Activated CD4-positive, alpha-beta memory T cell treated with anti-CD3 and anti-CD28 coated beads for 36 hours (primary cell): ENCODE data around the gene ASB1. TPM values are rescaled to one million over a fixed set of nuclear protein-coding genes. Genes with fewer than 3 reads are reported as not detected.

Experiments
- CTCF ChIA-PET: fragments of 350-600 bp; sonication (Branson Sonifier 250); formaldehyde crosslinking; loops from one replicate; lab custom pipeline; 2021; ENCODE audit warnings: antibody characterized with exemption, inconsistent platforms; lab: Charles Lee
- POLR2A ChIA-PET: fragments of 350-600 bp; sonication (Branson Sonifier 250); formaldehyde crosslinking; loops from one replicate; lab custom pipeline; 2021; ENCODE audit warnings: antibody characterized with exemption; lab: Charles Lee
- DNase-seq: peaks from one replicate; pipeline ENCODE4 v3.0.0-alpha.2; 2020
- H3K27ac Mint-ChIP-seq: one replicate; pipeline ENCODE4 v1.8.0; 2021; ENCODE audit warnings: mixed read lengths
- H3K27me3 Mint-ChIP-seq: one replicate; pipeline ENCODE4 v1.8.0; 2021; ENCODE audit warnings: mixed read lengths
- H3K36me3 Mint-ChIP-seq: one replicate; pipeline ENCODE4 v1.8.0; 2021; ENCODE audit warnings: mixed read lengths
- H3K4me1 Mint-ChIP-seq: one replicate; pipeline ENCODE4 v1.8.0; 2021; ENCODE audit warnings: low read depth, mixed read lengths
- H3K4me3 Mint-ChIP-seq: one replicate; pipeline ENCODE4 v1.8.0; 2021; ENCODE audit warnings: mild to moderate bottlenecking, mixed read lengths
- H3K9me3 Mint-ChIP-seq: one replicate; pipeline ENCODE4 v1.8.0; 2021; ENCODE audit warnings: mixed read lengths
- intact Hi-C: fragments of 100-400 bp; cut with micrococcal nuclease; formaldehyde crosslinking; loops from one replicate; pipeline ENCODE4 v1.15.1; 2023
- total RNA-seq, 2 experiments: library from RNA; stranded (reverse); gene quantifications; one replicate each; pipeline ENCODE4 v1.2.3, GENCODE V29; 2021

Gene ASB1
- total RNA-seq, 2 experiments from 2014 or later: 34.6 to 38.8 TPM

GRCh38 chr2:238466243-238466756, 39.6 kb downstream of the ASB1 start:
- Mint-ChIP-seq H3K36me3 (peaks cover 8% of the 10 kb centered on the region), H3K4me3 (no peak overlapping the region), H3K9me3 (peaks cover 13% of the 10 kb centered on the region), H3K4me1 (no peaks in the 10 kb centered on the region), H3K27ac (no peak overlapping the region), H3K27me3 (no peaks in the 10 kb centered on the region)
- ChIA-PET POLR2A (no interaction called here), CTCF (interaction anchor here (0.8 to 2.7 kb wide), 2 partner anchors 95 to 97 kb away, joined by 4 to 17 read pairs; no protein-coding TSS in a partner anchor)
- no peak for DNase-seq
- intact Hi-C loops: no loop called here

- no peak for DNase-seq
- no peaks in the 10 kb centered on the region for H3K4me1 Mint-ChIP-seq
- H3K4me3 Mint-ChIP-seq: no peak overlapping the region
- ChIA-PET POLR2A (no interaction called here), CTCF (interaction anchor here (0.8 to 2.7 kb wide), 2 partner anchors 96 to 98 kb away, joined by 4 to 17 read pairs; no protein-coding TSS in a partner anchor)
- H3K36me3 Mint-ChIP-seq: peaks cover 8% of the 10 kb centered on the region
- peaks cover 16% of the 10 kb centered on the region for H3K9me3 Mint-ChIP-seq
- no peak overlapping the region for H3K27ac Mint-ChIP-seq
- H3K27me3 Mint-ChIP-seq: no peaks in the 10 kb centered on the region
- intact Hi-C loops: no loop called here
These were observed 40.3 kb downstream of the ASB1 start for GRCh38 chr2:238467062-238467461.

- Mint-ChIP-seq H3K27me3 (no peaks in the 10 kb centered on the region), H3K9me3 (peaks cover 23% of the 10 kb centered on the region), H3K27ac (no peak overlapping the region), H3K36me3 (peaks cover 14% of the 10 kb centered on the region), H3K4me1 (no peaks in the 10 kb centered on the region), H3K4me3 (no peak overlapping the region)
- intact Hi-C loops: no loop called here
- CTCF ChIA-PET: interaction anchor here (2.7 kb wide), 1 partner anchor 97 kb away, joined by 17 read pairs; no protein-coding TSS in a partner anchor
- POLR2A ChIA-PET: no interaction called here
- no peak for DNase-seq
These were observed 41.1 kb downstream of the ASB1 start for GRCh38 chr2:238467792-238468191.

GRCh38 chr2:238469155-238469554, 42.4 kb downstream of the ASB1 start:
- H3K9me3 Mint-ChIP-seq: peaks cover 36% of the 10 kb centered on the region

GRCh38 chr2:238473014-238473413, 46.3 kb downstream of the ASB1 start:
- CTCF ChIA-PET: no interaction called here
- Mint-ChIP-seq H3K36me3 (peaks cover 20% of the 10 kb centered on the region), H3K27ac (no peak overlapping the region), H3K4me3 (no peak overlapping the region), H3K9me3 (peaks cover 39% of the 10 kb centered on the region), H3K27me3 (no peaks in the 10 kb centered on the region), H3K4me1 (no peaks in the 10 kb centered on the region)
- POLR2A ChIA-PET: no interaction called here
- intact Hi-C loops: no loop called here
- DNase-seq: no peak

More at GRCh38 chr2:238469155-238469554, 42.4 kb downstream of the ASB1 start:
- CTCF ChIA-PET: no interaction called here
- no peak overlapping the region for H3K27ac Mint-ChIP-seq
- no peaks in the 10 kb centered on the region for H3K27me3 Mint-ChIP-seq
- no peak overlapping the region for H3K4me3 Mint-ChIP-seq
- peaks cover 20% of the 10 kb centered on the region for H3K36me3 Mint-ChIP-seq
- no peaks in the 10 kb centered on the region for H3K4me1 Mint-ChIP-seq
- DNase-seq: no peak
- POLR2A ChIA-PET: no interaction called here
- intact Hi-C loops: no loop called here

GRCh38 chr2:238473523-238473922, 46.8 kb downstream of the ASB1 start:
- H3K27me3 Mint-ChIP-seq: no peaks in the 10 kb centered on the region
- ChIA-PET CTCF (interaction anchor here (1.0 kb wide), 1 partner anchor 103 kb away, joined by 4 read pairs; no protein-coding TSS in a partner anchor), POLR2A (interaction anchor here (0.8 kb wide), 1 partner anchor 25 kb away, joined by 4 read pairs; no protein-coding TSS in a partner anchor)
- no peak for DNase-seq
- no peak overlapping the region for H3K27ac Mint-ChIP-seq
- peaks cover 22% of the 10 kb centered on the region for H3K36me3 Mint-ChIP-seq
- intact Hi-C loops: no loop called here
- H3K4me3 Mint-ChIP-seq: no peak overlapping the region
- H3K9me3 Mint-ChIP-seq: peaks cover 44% of the 10 kb centered on the region
- no peaks in the 10 kb centered on the region for H3K4me1 Mint-ChIP-seq

GRCh38 chr2:238475034-238475433, 48.3 kb downstream of the ASB1 start:
- POLR2A ChIA-PET: no interaction called here
- no peak overlapping the region for H3K4me3 Mint-ChIP-seq
- H3K36me3 Mint-ChIP-seq: peaks cover 18% of the 10 kb centered on the region
- H3K27ac Mint-ChIP-seq: no peak overlapping the region
- no peak for DNase-seq
- intact Hi-C loops: no loop called here
- CTCF ChIA-PET: no interaction called here
- H3K4me1 Mint-ChIP-seq: no peaks in the 10 kb centered on the region
- peaks cover 42% of the 10 kb centered on the region for H3K9me3 Mint-ChIP-seq
- no peaks in the 10 kb centered on the region for H3K27me3 Mint-ChIP-seq

- intact Hi-C loops: no loop called here
- Mint-ChIP-seq H3K4me1 (no peaks in the 10 kb centered on the region), H3K36me3 (peaks cover 19% of the 10 kb centered on the region), H3K9me3 (peaks cover 44% of the 10 kb centered on the region), H3K27ac (no peak overlapping the region), H3K4me3 (no peak overlapping the region), H3K27me3 (no peaks in the 10 kb centered on the region)
- ChIA-PET CTCF (interaction anchor here (0.6 kb wide), 1 partner anchor 177 kb away, joined by 3 read pairs; no protein-coding TSS in a partner anchor), POLR2A (no interaction called here)
- DNase-seq: no peak
These were observed 48.8 kb downstream of the ASB1 start for GRCh38 chr2:238475566-238475965.

- intact Hi-C loops: no loop called here
- H3K4me3 Mint-ChIP-seq: no peak overlapping the region
- peaks cover 48% of the 10 kb centered on the region for H3K9me3 Mint-ChIP-seq
- no peaks in the 10 kb centered on the region for H3K27me3 Mint-ChIP-seq
- no peaks in the 10 kb centered on the region for H3K4me1 Mint-ChIP-seq
- DNase-seq: no peak
- H3K36me3 Mint-ChIP-seq: peaks cover 19% of the 10 kb centered on the region
- ChIA-PET CTCF (no interaction called here), POLR2A (no interaction called here)
- H3K27ac Mint-ChIP-seq: no peak overlapping the region
These were observed 49.5 kb downstream of the ASB1 start for GRCh38 chr2:238476258-238476657.

GRCh38 chr2:238478216-238478615, 51.5 kb downstream of the ASB1 start:
- no peaks in the 10 kb centered on the region for H3K27me3 Mint-ChIP-seq
- no peak overlapping the region for H3K27ac Mint-ChIP-seq
- intact Hi-C loops: no loop called here
- H3K9me3 Mint-ChIP-seq: peaks cover 37% of the 10 kb centered on the region
- peaks cover 11% of the 10 kb centered on the region for H3K36me3 Mint-ChIP-seq
- ChIA-PET POLR2A (no interaction called here), CTCF (interaction anchor here (1.2 to 1.3 kb wide), 2 partner anchors 35 to 234 kb away, joined by 3 read pairs; no protein-coding TSS in a partner anchor)
- no peak for DNase-seq
- no peak overlapping the region for H3K4me3 Mint-ChIP-seq
- H3K4me1 Mint-ChIP-seq: no peaks in the 10 kb centered on the region

GRCh38 chr2:238479847-238480246, 53.1 kb downstream of the ASB1 start:
- no peaks in the 10 kb centered on the region for H3K27me3 Mint-ChIP-seq
- H3K36me3 Mint-ChIP-seq: peaks cover 7% of the 10 kb centered on the region
- H3K4me1 Mint-ChIP-seq: no peaks in the 10 kb centered on the region
- POLR2A ChIA-PET: no interaction called here
- intact Hi-C loops: no loop called here
- CTCF ChIA-PET: no interaction called here
- H3K4me3 Mint-ChIP-seq: no peak overlapping the region
- no peak overlapping the region for H3K27ac Mint-ChIP-seq
- DNase-seq: no peak
- H3K9me3 Mint-ChIP-seq: peaks cover 26% of the 10 kb centered on the region

- POLR2A ChIA-PET: no interaction called here
- Mint-ChIP-seq H3K4me3 (no peak overlapping the region), H3K4me1 (no peaks in the 10 kb centered on the region), H3K9me3 (peaks cover 25% of the 10 kb centered on the region), H3K27ac (no peak overlapping the region), H3K36me3 (peaks cover 7% of the 10 kb centered on the region), H3K27me3 (no peaks in the 10 kb centered on the region)
- no peak for DNase-seq
- CTCF ChIA-PET: no interaction called here
- intact Hi-C loops: no loop called here
These were observed 56.3 kb downstream of the ASB1 start for GRCh38 chr2:238483021-238483420.

GRCh38 chr2:238483656-238484055, 56.9 kb downstream of the ASB1 start:
- H3K36me3 Mint-ChIP-seq: peaks cover 5% of the 10 kb centered on the region
- no peaks in the 10 kb centered on the region for H3K4me1 Mint-ChIP-seq
- ChIA-PET POLR2A (no interaction called here), CTCF (no interaction called here)
- no peak for DNase-seq
- H3K27ac Mint-ChIP-seq: no peak overlapping the region
- no peak overlapping the region for H3K4me3 Mint-ChIP-seq
- peaks cover 20% of the 10 kb centered on the region for H3K9me3 Mint-ChIP-seq
- intact Hi-C loops: no loop called here
- H3K27me3 Mint-ChIP-seq: no peaks in the 10 kb centered on the region
